ENCODE results near the gene KCND2.
A peak's percentile ranks its signal among the peaks of the same experiment; 100 is the strongest.
"Not testable (repeated sequence)": the region's sequence is repeated elsewhere in the genome, so short reads cannot be mapped to it uniquely, and the experiment has no call there.

The KCND2 gene

DNA sequence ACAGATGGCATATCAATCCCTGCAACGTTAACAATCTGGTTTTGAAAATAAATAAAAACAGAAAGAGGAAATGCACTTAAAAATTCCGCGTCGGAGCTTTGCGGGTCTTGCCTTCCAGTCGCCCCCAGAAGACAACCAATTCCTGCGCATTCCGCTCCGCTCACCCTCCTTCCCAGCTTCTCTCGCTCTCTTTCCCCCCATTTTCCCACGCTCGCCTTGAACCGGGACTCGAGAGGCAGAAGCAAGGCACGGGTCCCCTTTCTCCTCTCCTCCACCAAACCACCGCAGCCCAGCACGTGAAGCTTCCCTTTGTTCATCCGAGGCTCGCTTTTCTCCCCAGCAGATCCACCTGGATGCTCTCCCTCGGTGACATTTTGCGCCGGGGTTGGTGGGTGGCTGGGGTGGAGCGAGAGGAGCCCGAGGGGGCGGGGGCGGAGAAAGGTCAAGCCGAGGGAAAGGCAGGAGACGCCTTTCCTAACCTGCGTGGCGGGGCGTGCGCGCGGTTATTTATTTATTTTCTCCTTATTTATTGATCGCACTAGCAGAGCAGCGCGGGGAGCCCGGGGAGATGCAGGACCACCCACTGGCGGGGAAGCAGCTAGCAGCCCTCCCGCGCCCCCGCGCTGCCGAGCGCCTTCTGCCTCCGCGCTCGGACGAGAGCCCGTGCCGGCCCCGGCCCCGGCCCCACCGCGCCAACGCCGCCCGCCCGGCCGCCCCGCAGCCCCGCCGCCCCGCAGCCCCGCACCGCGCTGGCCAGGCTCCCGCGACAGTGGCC lies at the start of gene KCND2:
TSS of gene KCND2 (plus strand) at position 475 of the 775 bp plus-strand sequence.
- DNase-seq (ENCODE audit: low spot score), result peak; percentile 38

DNA sequence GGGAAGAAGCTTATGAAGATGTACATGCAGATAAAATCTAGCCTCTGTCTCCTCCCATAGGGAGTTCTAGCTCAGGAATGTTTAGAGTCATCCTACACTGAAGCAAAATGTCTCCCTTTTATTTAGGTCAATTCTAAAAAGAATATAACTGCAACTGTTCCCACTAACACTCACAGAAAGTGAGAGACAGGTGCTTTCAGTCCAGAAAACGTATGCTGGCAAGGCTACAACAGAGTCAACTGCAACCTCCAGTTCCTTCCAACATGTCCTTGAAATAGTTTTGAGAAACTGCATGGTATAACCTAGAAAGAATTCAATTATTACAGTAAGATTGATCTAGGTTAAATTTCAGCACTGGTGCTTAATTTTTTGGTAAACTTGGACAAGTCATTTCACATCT lies 46.8 kb upstream of the KCND2 start:
- no peak for DNase-seq (ENCODE audit: low spot score)

DNA sequence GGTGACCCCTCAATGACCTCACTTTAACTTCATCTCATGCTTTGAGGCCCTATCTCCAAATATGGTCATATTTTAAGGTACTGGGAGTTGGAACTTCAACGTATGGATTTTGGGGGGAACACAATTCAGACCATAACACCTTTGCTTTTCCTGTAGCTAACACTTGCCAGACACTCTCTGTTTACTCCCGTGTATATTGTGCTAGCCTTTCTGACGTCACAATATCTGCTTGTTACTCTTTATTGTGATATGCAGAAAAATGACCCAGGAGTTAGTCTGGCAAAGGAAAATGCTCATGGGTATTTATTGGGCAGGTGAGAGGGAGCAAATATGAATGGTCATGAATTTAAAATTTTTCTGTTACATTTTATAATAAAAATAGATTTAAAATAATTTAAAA lies 45.7 kb upstream of the KCND2 start:
- no peak for DNase-seq (ENCODE audit: low spot score)

DNA sequence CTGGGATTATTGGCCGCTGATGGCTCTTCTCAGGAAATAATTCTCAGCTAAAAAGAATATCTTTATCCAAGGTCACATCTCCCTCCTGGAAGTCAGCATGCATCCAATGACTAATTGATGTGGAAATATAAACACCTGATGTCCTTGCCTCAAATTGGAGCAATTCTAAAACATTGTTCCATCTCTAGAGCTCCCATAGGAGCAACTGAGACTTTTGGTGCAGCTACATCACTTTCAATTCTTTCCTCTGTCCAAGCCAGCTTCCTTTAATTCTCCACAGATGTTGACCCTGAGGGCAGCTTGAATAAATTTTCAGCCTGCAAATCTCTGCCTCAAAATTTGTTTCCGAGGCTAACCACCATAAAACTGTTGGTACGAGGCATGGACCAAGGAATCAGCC lies 43.9 kb upstream of the KCND2 start:
- no peak for DNase-seq (ENCODE audit: low spot score)

DNA sequence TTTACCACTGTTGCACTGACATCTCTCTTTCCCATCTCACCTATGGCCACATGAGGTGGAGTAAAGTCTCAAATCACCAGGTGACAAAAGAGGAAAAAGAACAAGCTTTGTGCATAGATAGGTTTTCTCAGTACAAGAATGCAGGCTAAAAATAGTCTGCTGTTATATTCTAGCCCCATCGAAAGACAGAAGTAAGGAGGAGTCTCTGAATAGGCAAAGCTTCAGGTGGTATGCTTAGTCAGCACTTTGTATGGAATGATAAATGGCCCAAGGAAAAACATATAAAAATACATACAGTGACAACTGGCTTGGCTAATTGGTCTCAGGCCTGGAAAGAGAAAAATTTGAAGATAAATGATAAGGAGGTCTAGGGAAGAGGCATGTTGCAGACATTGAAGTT lies 39.6 kb upstream of the KCND2 start:
- DNase-seq (ENCODE audit: low spot score), result no peak

DNA sequence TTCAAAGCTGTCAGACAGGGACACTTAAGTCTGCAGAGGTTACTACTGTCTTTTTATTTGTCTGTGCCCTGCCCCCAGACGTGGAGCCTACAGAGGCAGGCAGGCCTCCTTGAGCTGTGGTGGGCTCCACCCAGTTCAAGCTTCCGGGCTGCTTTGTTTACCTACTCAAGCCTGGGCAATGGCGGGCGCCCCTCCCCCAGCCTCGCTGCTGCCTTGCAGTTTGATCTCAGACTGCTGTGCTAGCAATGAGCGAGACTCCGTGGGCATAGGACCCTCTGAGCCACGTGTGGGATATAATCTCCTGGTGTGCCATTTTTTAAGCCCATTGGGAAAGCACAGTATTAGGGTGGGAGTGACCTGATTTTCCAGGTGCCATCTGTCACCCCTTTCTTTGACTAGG lies 32.6 kb upstream of the KCND2 start:
- not testable (repeated sequence) for DNase-seq (ENCODE audit: low spot score)

DNA sequence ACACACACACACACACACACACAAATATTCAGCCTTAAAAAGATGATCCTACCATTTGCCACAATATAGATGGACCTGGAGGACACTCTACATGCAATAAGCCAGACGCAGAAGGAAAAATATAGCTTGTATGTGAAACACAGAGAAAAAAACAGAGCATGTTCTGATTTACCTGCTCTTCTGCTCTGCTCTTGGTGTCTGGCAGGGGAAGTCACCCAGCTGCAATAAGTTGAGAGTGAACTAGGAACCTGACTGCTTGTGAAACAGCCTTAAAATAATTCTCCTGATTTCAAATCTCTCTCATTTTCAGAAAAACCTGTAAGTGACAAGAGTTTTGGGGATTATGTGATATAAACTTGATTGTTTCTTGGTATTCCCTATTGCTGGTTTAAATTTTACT lies 31.0 kb upstream of the KCND2 start:
- DNase-seq (ENCODE audit: low spot score), result no peak

DNA sequence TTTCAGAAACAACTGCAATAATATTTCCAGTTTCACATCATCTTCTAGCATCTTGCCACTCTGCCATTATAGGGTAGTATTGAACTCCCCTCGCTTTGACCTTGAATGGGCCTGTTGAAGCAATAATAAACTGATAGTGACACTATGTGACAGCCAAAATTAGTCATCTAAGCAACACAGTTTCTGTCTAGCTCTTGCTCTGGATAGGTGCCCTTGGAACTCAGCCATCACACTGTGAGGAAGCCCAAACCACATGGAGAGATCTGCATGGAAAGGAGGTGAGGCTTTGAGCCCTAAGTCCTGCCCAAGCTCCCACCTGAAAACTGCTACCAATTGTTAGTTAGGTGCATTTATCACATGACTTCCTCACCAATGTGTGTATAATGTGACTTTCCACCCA lies 18.1 kb upstream of the KCND2 start:
- DNase-seq (ENCODE audit: low spot score), result no peak

DNA sequence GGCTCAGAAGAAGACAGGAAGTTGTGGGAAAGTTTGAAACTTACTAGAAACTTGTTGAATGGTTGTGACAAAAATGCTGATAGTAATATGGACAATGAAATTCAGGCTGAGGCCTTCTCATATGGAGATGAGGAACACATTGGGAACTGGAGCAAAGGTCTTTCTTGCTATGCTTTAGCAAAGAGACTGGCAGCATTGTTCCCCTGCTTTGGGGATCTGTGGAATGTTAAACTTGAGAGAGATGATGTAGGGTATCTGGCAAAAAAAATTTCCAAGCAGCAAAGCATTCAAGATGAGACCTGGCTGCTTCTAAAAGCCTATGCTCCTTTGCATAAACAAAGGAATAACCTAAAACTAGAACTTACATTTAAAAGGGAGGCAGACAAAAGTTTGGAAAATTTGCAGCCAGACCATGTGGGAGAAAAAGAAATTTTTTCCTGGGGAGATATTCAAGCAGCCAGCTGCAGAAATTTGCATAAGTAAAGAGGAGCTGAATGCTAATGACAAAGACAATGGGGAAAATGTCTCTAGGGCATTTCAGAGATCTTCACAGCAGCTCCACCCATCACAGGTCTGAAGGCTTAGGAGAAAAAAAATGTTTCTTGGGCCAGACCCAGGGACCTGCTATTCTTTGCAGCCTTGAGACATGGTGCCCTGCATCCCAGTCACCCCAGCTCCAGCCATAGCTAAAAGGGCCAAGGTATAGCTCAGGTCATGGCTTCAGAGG lies 16.5 kb upstream of the KCND2 start:
- no peak for DNase-seq (ENCODE audit: low spot score)

DNA sequence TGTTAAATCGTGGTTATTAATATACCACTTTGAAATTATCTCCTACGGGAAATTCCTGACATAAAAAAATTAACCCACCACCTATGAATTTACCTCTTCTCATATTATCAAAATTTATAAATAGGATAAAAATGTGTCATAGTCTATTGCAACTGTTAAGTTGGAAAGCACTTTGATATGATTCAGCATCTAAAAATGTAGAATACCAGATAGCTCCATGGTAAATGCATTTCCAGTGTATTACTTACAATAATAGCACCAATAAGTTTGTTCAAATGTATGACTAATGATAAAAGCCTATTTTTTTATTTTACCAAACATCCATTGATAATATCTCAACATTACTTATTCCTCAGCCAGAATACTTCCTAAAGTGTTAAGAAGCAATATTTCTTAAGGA lies 13.6 kb upstream of the KCND2 start:
- DNase-seq (ENCODE audit: low spot score), result no peak

DNA sequence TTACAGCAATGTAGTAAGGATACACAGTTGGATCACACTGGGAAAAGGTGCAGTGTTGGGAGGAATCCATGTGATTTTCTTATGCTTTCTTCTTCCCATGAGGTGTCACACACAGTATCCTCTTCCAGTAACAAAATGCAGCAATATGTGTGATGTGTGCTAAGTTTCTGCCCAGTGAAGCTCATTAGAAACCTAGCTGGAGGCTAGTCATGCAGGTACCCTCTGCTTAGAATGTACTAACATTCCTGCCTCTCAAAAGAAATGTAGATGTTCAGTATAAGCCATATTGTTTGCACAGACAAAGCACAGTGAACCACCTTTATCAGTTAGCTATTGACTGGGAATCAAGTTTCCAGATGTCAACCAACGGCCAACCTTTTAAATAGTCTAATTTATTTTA lies 12.9 kb upstream of the KCND2 start:
- DNase-seq (ENCODE audit: low spot score), result no peak

DNA sequence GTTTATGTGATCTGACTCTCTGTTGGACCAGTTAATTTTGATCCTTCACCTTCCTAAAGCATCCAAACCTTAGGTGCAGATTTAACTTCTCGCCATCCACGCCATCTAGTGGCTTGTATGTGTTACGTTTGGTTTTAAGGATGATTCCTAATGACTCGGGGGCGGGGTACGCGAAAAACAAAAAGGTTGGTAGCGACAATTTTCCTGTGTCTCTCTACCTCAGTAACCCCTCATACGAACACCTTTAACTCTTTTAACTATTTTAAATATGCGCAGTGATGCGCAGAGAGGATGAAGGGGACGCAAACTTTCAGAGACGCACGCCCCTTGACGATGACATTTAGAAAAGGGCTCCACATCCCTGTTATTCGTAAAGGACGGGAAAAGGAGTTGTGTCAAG lies 714 bp upstream of the KCND2 start:
- DNase-seq (ENCODE audit: low spot score), result peak; percentile 68

DNA sequence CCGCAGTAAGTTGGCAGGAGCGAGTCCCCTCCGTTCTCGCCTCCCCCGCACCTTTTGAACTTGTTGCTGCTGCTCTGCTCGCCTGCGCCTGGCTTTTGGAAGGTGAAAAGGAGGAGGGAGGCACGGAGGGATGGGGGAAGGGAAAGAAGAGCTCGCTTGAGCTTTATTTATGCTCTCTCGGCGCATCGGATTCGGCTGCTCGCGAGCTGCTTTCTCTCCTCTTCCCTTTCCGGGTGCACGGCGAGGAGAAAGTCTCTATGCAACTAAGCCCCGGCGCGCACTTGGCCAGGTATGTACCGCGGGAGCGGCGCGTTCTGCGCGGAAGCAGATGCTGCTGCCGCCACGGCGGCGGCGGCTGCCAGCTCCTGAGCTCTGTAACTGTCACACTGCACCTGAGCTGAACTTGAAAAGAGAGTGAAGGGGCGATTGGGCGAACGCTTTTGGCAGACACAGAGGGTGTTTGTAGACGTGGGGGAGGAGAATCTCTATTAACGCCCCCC lies 551 bp downstream of the KCND2 start:
- DNase-seq (ENCODE audit: low spot score), result peak; percentile 42

DNA sequence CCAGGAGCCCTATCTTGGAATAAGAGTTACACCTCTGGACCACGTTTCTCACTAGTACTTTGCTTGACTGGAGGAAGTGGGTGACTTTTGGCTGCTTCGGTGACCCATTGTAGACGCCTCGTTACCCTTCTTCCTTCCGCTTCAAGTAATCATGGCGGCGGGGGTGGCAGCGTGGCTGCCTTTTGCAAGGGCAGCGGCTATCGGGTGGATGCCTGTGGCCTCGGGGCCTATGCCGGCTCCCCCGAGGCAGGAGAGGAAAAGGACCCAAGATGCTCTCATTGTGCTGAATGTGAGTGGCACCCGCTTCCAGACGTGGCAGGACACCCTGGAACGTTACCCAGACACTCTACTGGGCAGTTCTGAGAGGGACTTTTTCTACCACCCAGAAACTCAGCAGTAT lies 1.5 kb downstream of the KCND2 start:
- DNase-seq (ENCODE audit: low spot score), result no peak

DNA sequence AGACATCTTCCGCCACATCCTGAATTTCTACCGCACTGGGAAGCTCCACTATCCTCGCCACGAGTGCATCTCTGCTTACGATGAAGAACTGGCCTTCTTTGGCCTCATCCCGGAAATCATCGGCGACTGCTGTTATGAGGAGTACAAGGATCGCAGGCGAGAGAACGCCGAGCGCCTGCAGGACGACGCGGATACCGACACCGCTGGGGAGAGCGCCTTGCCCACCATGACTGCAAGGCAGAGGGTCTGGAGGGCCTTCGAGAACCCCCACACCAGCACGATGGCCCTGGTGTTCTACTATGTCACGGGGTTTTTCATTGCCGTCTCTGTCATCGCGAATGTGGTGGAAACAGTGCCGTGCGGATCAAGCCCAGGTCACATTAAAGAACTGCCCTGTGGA lies 1.9 kb downstream of the KCND2 start:
- no peak for DNase-seq (ENCODE audit: low spot score)

DNA sequence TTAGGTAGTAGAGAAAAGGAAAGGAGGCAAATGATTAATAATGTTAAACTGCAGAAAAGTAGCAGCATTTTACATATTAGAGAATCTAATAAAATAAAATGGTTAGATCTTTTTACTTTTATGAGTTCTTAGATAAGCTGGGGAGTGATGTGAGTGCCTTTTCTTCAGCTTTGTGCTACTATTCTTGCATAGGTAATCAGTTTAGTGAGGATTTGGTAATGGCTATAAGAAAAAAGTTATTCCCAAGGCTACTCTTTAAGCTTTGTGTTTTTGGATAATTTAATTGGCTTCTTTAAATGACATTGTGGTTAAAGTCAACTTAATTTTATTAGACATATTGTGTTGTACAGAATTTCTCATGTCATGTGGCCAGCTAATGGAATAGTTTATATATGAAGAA lies 3.7 kb downstream of the KCND2 start:
- DNase-seq (ENCODE audit: low spot score), result no peak

DNA sequence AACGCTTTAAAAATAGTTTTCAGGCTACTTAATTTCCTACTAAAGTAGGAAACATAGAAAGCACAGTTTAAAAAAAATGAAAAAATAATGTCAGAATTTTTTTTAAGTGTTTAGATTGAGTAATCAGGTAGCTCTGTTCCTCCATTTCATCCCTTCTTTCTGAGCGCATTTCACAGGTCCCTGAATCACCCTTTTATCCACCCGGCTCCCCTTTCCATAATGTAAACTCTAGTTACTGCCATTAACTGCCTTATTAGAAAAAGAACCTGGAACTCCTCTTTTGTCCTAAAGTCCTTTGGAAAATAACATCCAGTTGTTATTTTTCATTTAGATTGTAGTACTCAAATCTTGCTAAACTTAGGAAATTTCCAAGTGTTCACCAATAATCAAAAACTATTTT lies 5.8 kb downstream of the KCND2 start:
- no peak for DNase-seq (ENCODE audit: low spot score)

DNA sequence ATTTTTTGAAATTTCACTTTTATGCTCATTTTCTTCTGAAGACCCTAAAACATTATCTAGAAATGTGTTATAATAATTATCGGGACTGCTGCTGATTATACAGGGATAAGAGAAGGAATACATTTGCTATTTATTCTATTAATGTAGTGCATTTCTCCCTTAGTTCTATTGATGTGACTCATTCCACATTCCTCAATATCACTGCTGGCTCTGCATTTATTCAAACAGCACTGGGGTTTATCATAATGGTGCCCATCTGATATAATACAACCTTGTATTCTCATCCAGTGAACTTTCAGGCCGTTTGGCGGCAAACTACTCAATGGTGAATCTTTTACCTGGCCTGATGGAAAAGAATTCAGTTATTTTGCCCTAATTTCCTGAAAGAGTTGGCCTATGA lies 7.8 kb downstream of the KCND2 start:
- DNase-seq (ENCODE audit: low spot score), result no peak

DNA sequence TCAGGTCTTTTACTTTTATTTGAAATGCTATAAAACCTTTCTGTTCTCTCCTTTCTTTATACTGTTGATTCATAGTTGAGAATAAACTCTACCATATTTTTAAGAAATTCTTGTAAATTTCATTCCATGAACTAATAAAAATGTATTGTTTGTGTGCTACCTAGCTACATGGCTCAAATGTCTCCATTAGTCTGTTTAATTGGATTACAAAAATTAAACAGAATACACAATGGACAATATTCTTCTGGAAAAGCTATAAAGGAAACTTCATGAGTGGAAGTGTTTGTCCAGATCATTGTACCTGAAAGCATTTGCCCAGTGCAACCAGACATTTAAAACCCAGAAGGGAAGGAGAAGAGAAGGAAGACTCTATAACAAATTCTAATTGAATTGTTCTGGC lies 20.1 kb downstream of the KCND2 start:
- DNase-seq (ENCODE audit: low spot score), result no peak

DNA sequence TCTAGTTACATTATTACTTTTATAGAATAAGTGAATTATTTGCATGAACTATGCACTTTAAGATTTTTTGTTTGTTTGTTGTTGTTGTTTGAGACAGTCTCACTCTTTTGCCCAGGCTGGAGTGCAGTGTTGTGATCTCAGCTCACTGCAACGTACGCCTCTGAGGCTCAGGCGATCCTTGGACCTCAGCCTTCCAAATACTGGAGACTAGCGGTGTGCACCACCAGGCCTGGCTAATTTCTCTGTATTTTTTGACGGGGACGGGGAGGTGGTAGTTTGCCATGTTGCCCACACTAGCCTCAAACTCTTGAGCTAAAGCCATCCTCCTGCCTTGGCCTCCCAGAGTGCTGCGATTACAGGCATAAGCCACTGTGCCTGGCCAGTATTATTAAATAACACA lies 29.2 kb downstream of the KCND2 start:
- no peak for DNase-seq (ENCODE audit: low spot score)

DNA sequence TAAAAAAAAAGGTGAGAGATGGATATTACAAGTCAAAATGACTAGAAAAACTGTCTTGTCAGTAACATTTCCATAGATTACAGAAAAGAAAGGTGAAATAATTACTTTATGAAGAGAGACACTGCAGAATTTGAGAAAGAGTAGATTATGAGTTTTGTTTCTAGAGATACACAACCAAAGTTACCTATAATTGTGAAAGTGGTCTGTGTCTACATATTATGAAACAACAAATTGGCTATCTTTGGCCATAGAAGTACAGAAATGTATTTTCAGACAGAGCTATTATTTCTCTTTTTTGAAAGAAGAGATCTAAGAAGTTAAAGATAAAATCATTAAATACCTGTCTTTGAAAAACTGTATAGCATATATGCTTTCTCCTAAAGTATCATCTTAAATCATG lies 30.1 kb downstream of the KCND2 start:
- no peak for DNase-seq (ENCODE audit: low spot score)

DNA sequence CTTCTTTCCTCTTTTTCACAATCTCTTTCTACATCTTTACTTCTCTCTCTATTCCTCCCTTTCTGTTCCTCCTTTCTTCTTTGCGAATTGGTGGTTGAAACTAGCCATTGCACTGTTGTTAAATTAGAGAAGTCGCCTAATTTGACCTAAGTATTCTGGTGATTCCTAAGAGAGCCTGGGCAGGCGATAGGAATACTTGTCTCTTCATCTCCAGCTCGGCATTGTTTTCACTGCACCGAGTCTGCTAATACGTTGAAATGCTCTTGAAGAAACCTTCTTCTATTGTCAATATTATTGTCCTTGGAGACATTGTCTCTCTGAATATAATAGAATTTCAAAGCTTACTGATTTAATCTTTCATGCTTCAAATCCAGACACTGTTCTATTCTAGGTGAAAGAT lies 31.7 kb downstream of the KCND2 start:
- no peak for DNase-seq (ENCODE audit: low spot score)

DNA sequence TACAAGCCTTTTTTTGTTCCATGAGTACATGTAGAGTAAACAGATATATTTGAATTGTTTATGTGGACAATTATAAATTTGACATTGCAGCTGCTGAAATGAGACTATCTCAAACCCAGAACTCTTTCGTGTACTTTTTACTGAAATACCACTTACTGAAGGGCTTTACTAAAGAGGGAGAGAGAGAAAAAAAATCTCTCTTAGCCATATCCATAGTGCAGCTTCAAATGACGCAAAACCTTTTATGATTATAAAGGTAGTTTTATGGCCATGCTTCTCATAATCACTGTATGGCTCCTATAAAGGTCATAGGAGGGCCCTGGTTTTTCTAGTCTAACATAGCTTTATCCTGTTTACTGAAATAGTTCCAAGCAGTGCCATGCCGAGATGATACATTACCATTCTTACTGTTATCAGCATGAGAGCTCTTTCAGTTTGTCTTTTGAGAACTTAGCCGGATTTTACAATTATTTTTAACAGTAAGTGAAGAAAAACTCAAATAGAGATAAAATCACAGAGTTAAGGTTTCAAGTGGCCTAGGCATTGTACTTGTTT lies 35.1 kb downstream of the KCND2 start:
- no peak for DNase-seq (ENCODE audit: low spot score)
